T-helper 2 cell treated with Interferon-gamma antibody and Interleukin-4, amounts not matched to agents 5 μg/mL and 100 μg/mL, for 36 hours (primary cell): ENCODE measurements around the gene CLCN7.

Experiments used
- DNase-seq: peaks from one replicate; pipeline ENCODE4 v3.0.0; 2021; ENCODE audit warnings: low spot score
- H3K27ac Mint-ChIP-seq: one replicate; pipeline ENCODE4 v1.8.0; 2021; ENCODE audit warnings: mild to moderate bottlenecking, mixed read lengths
- H3K27me3 Mint-ChIP-seq: one replicate; pipeline ENCODE4 v1.8.0; 2021; ENCODE audit warnings: low read depth, mixed read lengths
- H3K36me3 Mint-ChIP-seq: one replicate; pipeline ENCODE4 v1.8.0; 2021; ENCODE audit warnings: low read depth, mixed read lengths
- H3K4me1 Mint-ChIP-seq: one replicate; pipeline ENCODE4 v1.8.0; 2021; ENCODE audit warnings: low read depth, mixed read lengths
- H3K4me3 Mint-ChIP-seq: one replicate; pipeline ENCODE4 v1.8.0; 2022; ENCODE audit warnings: mild to moderate bottlenecking, moderate library complexity, mixed read lengths
- H3K9me3 Mint-ChIP-seq: one replicate; pipeline ENCODE4 v1.8.0; 2021; ENCODE audit warnings: mixed read lengths

CLCN7 gene

DNA sequence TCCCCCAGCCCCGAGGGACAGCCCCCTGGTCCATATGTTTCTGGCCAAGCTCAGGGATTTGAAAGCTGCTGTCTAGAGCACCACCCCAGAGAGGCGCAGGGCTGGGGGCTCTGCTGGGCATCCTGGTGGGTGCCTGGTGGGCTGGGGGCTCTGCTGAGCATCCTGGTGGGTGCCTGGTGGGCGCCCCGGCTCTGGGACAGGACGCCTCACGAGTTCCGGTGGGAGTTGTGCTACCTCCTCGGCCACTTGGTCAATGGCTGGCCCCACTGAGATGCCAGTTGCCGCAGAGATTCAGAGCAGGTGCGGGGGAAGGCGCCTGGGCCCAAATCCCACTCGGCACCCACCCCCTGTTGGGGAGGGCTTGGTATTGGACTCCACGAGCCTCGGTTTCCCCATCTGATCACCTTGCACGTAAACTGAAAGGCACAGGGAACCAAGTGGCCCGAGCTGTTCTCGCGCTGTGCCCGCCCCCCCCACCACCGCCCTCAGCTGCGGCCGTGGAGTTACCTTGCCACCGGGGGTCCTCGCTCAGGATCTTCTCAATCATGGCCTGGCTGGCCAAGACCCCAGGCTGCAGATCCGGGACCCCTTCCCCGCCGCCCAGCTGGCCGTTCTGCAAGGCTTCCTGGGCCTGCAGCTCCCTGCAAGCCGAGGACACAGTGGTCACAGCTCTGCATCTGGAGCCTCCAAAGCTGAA lies 73.6 kb downstream of the CLCN7 start:
- no peaks in the 10 kb centered on the region for H3K9me3 Mint-ChIP-seq
- H3K4me1 Mint-ChIP-seq, result no peaks in the 10 kb centered on the region
- H3K4me3 Mint-ChIP-seq, result no peak overlapping the region
- H3K27me3 Mint-ChIP-seq, result no peaks in the 10 kb centered on the region
- peaks cover 19% of the 10 kb centered on the region for H3K36me3 Mint-ChIP-seq
- DNase-seq, result no peak
- H3K27ac Mint-ChIP-seq, result no peak overlapping the region

DNA sequence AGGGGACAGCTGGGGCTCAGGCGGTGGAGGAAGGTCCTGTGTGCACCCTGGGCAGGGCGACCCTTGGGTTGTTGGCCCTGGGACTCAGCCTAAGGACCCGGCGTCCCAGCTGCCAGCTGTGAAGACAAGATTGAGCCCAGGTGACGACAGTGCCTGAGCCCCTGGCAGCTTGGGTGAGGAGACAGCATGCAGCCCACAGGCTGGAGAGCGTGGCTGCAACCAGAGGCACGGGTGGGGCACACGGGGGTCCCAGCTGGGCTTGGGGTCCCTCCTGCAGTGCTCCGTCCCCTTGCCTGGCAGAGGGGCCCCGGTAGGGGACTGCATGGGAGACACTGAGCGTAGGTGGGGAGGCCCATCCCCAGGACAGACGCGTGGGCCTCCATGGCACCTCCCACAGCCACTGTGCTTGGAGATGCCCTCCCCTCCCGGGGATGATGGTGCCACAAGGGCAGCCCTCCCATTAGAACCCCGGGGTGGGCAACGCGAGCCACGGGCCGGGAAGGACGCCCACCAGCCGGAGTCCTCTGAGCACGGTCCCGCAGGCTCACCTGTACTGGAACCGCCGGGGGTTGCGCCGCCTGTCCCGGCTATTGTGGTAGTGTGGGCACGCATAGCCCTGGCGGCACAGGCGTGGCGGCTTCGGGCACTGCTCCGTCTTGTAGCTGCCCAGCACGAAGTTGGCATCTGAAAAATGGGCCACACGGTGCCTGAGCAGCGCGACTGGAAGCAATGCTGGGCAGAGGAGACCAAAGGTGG lies 75.8 kb downstream of the CLCN7 start:
- peaks cover 18% of the 10 kb centered on the region for H3K36me3 Mint-ChIP-seq
- no peak overlapping the region for H3K4me3 Mint-ChIP-seq

DNA sequence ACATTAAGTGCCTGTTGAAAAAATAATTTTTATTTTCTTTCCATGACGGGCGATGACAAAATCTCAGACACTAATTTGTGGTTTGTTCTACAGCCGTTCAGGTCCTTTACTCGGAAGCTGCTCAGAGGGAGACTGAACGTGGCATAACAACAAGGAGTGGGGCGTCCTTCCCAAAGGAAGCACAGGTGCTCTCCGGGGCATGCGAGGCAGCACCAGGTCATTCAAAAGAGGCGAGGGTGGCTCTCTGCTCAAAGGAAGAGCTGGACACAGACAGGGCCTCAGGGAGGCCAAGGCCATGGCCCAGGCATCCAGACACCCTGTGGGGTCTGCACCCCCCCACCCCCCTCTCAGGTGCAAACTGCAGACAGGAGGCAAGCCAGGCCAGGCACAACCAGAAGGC lies 76.5 kb downstream of the CLCN7 start:
- no peak overlapping the region for H3K27ac Mint-ChIP-seq
- H3K4me1 Mint-ChIP-seq, result no peaks in the 10 kb centered on the region

More for the DNA sequence above, 75.8 kb downstream of the CLCN7 start:
- H3K27me3 Mint-ChIP-seq, result no peaks in the 10 kb centered on the region
- H3K4me1 Mint-ChIP-seq, result no peaks in the 10 kb centered on the region
- no peaks in the 10 kb centered on the region for H3K9me3 Mint-ChIP-seq
- H3K27ac Mint-ChIP-seq, result no peak overlapping the region
- DNase-seq, result no peak

DNA sequence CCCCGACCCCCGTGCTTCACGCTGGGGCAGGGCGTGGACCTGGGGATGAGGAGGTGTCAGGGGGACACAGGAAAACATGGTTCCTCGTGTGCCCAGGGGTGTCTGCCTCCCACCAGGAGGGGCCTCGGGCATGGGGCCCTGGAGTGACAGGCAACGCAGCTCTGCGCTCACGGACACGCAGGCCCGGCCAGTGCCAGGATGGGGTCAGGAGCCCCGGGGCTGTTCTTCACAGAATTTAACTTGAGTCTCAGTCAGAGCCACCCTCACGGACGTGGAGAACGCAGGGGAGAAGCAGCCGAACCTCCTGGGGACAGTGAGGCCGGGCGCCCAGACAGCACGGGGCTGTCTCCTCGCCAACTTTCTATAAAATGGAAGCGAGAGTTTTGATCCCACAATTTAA lies 77.0 kb downstream of the CLCN7 start:
- Mint-ChIP-seq H3K27ac (no peak overlapping the region), H3K4me1 (no peaks in the 10 kb centered on the region), H3K36me3 (peaks cover 18% of the 10 kb centered on the region), H3K4me3 (no peak overlapping the region), H3K27me3 (no peaks in the 10 kb centered on the region), H3K9me3 (no peaks in the 10 kb centered on the region)
- no peak for DNase-seq

More for the DNA sequence above, 76.5 kb downstream of the CLCN7 start:
- no peak for DNase-seq
- Mint-ChIP-seq H3K36me3 (peaks cover 17% of the 10 kb centered on the region), H3K27me3 (no peaks in the 10 kb centered on the region), H3K4me3 (no peak overlapping the region), H3K9me3 (no peaks in the 10 kb centered on the region)

DNA sequence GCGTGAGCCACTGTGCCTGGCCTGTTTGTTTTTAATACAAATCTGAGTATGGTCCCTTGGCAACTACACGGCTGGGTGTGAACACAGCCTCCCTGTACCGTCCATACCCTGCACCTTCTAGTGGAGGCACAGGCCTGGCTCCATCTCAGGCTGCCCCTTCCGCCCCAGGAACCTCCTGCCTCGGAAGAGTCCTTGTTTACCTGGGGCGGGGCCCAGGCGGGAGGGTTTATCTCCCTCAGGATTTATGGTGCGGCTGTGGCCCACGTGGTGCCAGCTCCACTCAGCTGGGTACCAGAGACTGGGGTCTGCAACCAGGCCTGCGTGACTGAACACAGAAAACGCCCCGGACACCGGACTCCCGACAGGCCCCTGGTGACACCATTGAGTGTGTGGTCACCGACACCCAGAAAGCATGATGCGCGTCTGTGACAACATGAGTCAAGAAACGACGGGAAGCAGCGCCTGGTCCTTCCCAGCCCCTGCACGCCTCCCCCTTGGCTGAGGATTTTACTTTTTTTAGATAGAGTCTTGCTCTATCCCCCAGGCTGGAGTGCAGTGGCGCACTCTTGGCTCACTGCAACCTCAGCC lies 79.3 kb downstream of the CLCN7 start:
- Mint-ChIP-seq H3K4me3 (no peak overlapping the region), H3K4me1 (no peaks in the 10 kb centered on the region), H3K36me3 (peaks cover 9% of the 10 kb centered on the region), H3K27ac (no peak overlapping the region), H3K9me3 (no peaks in the 10 kb centered on the region), H3K27me3 (no peaks in the 10 kb centered on the region)
- no peak for DNase-seq
